ENCODE measurements around the gene ZNF543. TPM values are rescaled to one million over a fixed set of nuclear protein-coding genes. Genes with fewer than 3 reads are reported as not detected.

The ZNF543 gene
- total and polyA plus RNA-seq, 5 donors from 2014 or later = 2.6 to 6.6 (median 4.5) TPM

- Histone ChIP-seq H3K27ac (ENCODE audit: insufficient read depth, low read length, poor library complexity, severe bottlenecking) (no peak overlapping the region), H3K4me3 (ENCODE audit: low read depth, low read length) (peak overlapping the region; percentile 80), H3K36me3 (ENCODE audit: control insufficient read depth, insufficient read depth, low read length) (peaks cover 35% of the 10 kb centered on the region), H3K27me3 (ENCODE audit: control insufficient read depth, insufficient read depth, low read length) (peaks cover 6% of the 10 kb centered on the region), H3K4me1 (ENCODE audit: control insufficient read depth, insufficient read depth, low read length, poor library complexity, severe bottlenecking) (peaks cover 24% of the 10 kb centered on the region), H3K9me3 (ENCODE audit: control insufficient read depth in 2 of 2, low read length in 2 of 2) (peaks cover 29 to 38% of the 10 kb centered on the region in 2 experiments)
- Mint-ChIP-seq H3K27me3 (peaks cover 17% of the 10 kb centered on the region), H3K27ac (peak overlapping the region in 2 of 3 donors; percentile 29 to 97), H3K9me3 (peaks cover 4 to 36% (median 20%) of the 10 kb centered on the region in 7 donors), H3K4me3 (peak overlapping the region; percentile 72 to 95 (median 92)), H3K4me1 (peaks cover 17 to 30% (median 24%) of the 10 kb centered on the region in 4 donors), H3K36me3 (peaks cover 45% of the 10 kb centered on the region)
- no peak for DNase-seq
- ATAC-seq (ENCODE audit: low read depth in 2 of 2) = no peak
These were observed 1.5 kb downstream of the ZNF543 start for GRCh38 chr19:57321751-57322150.

- Histone ChIP-seq H3K27ac (ENCODE audit: insufficient read depth, low read length, poor library complexity, severe bottlenecking) (no peak overlapping the region), H3K36me3 (ENCODE audit: control insufficient read depth, insufficient read depth, low read length) (peaks cover 60% of the 10 kb centered on the region), H3K4me3 (ENCODE audit: low read depth, low read length) (no peak overlapping the region), H3K27me3 (ENCODE audit: control insufficient read depth, insufficient read depth, low read length) (no peaks in the 10 kb centered on the region), H3K9me3 (ENCODE audit: control insufficient read depth in 2 of 2, low read length in 2 of 2) (peaks cover 53 to 71% of the 10 kb centered on the region in 2 experiments), H3K4me1 (ENCODE audit: control insufficient read depth, insufficient read depth, low read length, poor library complexity, severe bottlenecking) (peaks cover 20% of the 10 kb centered on the region)
- H3K27ac Mint-ChIP-seq = no peak overlapping the region
- peaks cover 4% of the 10 kb centered on the region for H3K27me3 Mint-ChIP-seq
- DNase-seq = no peak
- peaks cover 69% of the 10 kb centered on the region for H3K36me3 Mint-ChIP-seq
- H3K9me3 Mint-ChIP-seq = peaks cover 2 to 65% (median 26%) of the 10 kb centered on the region in 7 donors
- no peak for ATAC-seq (ENCODE audit: low read depth in 2 of 2)
- H3K4me3 Mint-ChIP-seq = no peak overlapping the region
- H3K4me1 Mint-ChIP-seq = peaks cover 10 to 24% (median 18%) of the 10 kb centered on the region in 4 donors
These were observed 4.7 kb downstream of the ZNF543 start for GRCh38 chr19:57324992-57325391.

GRCh38 chr19:57327993-57328392 is 7.7 kb downstream of the ZNF543 start:
- Mint-ChIP-seq H3K4me1 (peaks cover 0 to 4% (median under 1%) of the 10 kb centered on the region in 4 donors), H3K27ac (no peak overlapping the region), H3K36me3 (peaks cover 62% of the 10 kb centered on the region), H3K27me3 (no peaks in the 10 kb centered on the region), H3K9me3 (peaks cover 0 to 79% (median 26%) of the 10 kb centered on the region in 7 donors), H3K4me3 (no peak overlapping the region)
- Histone ChIP-seq H3K27me3 (ENCODE audit: control insufficient read depth, insufficient read depth, low read length) (no peaks in the 10 kb centered on the region), H3K4me1 (ENCODE audit: control insufficient read depth, insufficient read depth, low read length, poor library complexity, severe bottlenecking) (no peaks in the 10 kb centered on the region), H3K27ac (ENCODE audit: insufficient read depth, low read length, poor library complexity, severe bottlenecking) (no peak overlapping the region), H3K4me3 (ENCODE audit: low read depth, low read length) (no peak overlapping the region), H3K9me3 (ENCODE audit: control insufficient read depth in 2 of 2, low read length in 2 of 2) (peaks cover 63 to 88% of the 10 kb centered on the region in 2 experiments), H3K36me3 (ENCODE audit: control insufficient read depth, insufficient read depth, low read length) (peaks cover 60% of the 10 kb centered on the region)
- ATAC-seq (ENCODE audit: low read depth in 2 of 2) (no peak), DNase-seq (no peak)

GRCh38 chr19:57334191-57334590 is 13.9 kb downstream of the ZNF543 start:
- H3K9me3 ChIP-seq (ENCODE audit: control insufficient read depth in 2 of 2, low read length in 2 of 2) = peaks cover 32 to 51% of the 10 kb centered on the region in 2 experiments
- H3K9me3 Mint-ChIP-seq = peaks cover 0 to 64% (median 10%) of the 10 kb centered on the region in 7 donors
- peaks cover 11% of the 10 kb centered on the region for H3K36me3 Mint-ChIP-seq

DNA sequence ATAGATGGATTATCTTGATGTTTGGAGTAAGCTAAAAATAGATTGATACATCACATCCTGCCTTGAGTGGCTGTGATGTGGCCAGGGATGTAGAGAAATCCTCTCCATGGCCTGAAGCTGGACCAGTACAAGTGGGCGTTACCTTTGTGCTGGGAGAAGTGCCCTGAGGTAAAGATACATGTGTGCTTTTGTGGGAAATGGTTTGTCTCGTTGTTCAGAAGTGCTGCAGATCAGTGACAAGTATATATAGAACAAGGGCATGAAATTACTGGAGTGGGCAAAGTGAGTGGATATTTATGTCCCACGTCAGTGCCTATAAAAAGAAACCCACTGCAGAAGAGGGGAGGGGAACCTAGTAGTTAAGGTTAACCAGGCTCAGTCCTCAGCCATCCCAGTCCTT is 18.6 kb downstream of the ZNF543 start:
- Mint-ChIP-seq H3K27ac (no peak overlapping the region), H3K27me3 (peaks cover 4% of the 10 kb centered on the region), H3K4me1 (peaks cover 0 to 4% (median 0%) of the 10 kb centered on the region in 4 donors), H3K9me3 (peaks cover 0 to 35% (median 8%) of the 10 kb centered on the region in 7 donors), H3K36me3 (peaks cover 5% of the 10 kb centered on the region), H3K4me3 (no peak overlapping the region)
- DNase-seq (no peak), ATAC-seq (ENCODE audit: low read depth in 2 of 2) (no peak)
- Histone ChIP-seq H3K9me3 (ENCODE audit: control insufficient read depth in 2 of 2, low read length in 2 of 2) (peaks cover 10 to 16% of the 10 kb centered on the region in 2 experiments), H3K4me3 (ENCODE audit: low read depth, low read length) (no peak overlapping the region), H3K4me1 (ENCODE audit: control insufficient read depth, insufficient read depth, low read length, poor library complexity, severe bottlenecking) (no peaks in the 10 kb centered on the region), H3K36me3 (ENCODE audit: control insufficient read depth, insufficient read depth, low read length) (no peaks in the 10 kb centered on the region), H3K27me3 (ENCODE audit: control insufficient read depth, insufficient read depth, low read length) (no peaks in the 10 kb centered on the region), H3K27ac (ENCODE audit: insufficient read depth, low read length, poor library complexity, severe bottlenecking) (no peak overlapping the region)

More at GRCh38 chr19:57334191-57334590, 13.9 kb downstream of the ZNF543 start:
- peaks cover 1% of the 10 kb centered on the region for H3K36me3 ChIP-seq (ENCODE audit: control insufficient read depth, insufficient read depth, low read length)
- H3K4me3 Mint-ChIP-seq = no peak overlapping the region
- H3K27me3 Mint-ChIP-seq = no peaks in the 10 kb centered on the region
- no peak overlapping the region for H3K27ac Mint-ChIP-seq
- no peaks in the 10 kb centered on the region for H3K4me1 ChIP-seq (ENCODE audit: control insufficient read depth, insufficient read depth, low read length, poor library complexity, severe bottlenecking)
- no peaks in the 10 kb centered on the region for H3K27me3 ChIP-seq (ENCODE audit: control insufficient read depth, insufficient read depth, low read length)
- no peak overlapping the region for H3K27ac ChIP-seq (ENCODE audit: insufficient read depth, low read length, poor library complexity, severe bottlenecking)
- peaks cover 0 to 4% (median 0%) of the 10 kb centered on the region in 4 donors for H3K4me1 Mint-ChIP-seq
- no peak for DNase-seq
- no peak overlapping the region for H3K4me3 ChIP-seq (ENCODE audit: low read depth, low read length)
- ATAC-seq (ENCODE audit: low read depth in 2 of 2) = no peak

DNA sequence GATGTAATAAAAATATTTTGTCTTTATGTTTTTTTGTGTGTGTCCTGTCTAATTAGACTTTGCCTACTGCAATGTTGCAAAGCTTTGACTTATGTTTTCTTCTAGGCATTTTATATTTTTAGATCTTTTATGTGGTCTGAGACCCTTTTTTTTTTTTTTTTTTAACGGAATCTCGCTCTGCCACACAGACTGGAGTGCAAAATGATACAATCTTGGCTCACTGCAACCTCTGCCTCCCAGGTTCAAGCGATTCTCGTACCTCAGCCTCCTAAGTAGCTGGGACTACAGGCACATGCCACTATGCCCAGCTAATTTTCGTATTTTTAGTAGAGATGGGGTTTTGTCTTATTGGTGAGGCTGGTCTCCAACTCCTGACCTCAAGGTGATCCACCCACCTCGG is 22.3 kb downstream of the ZNF543 start:
- Histone ChIP-seq H3K27me3 (ENCODE audit: control insufficient read depth, insufficient read depth, low read length) (no peaks in the 10 kb centered on the region), H3K4me3 (ENCODE audit: low read depth, low read length) (no peak overlapping the region), H3K27ac (ENCODE audit: insufficient read depth, low read length, poor library complexity, severe bottlenecking) (no peak overlapping the region), H3K9me3 (ENCODE audit: control insufficient read depth in 2 of 2, low read length in 2 of 2) (peaks cover 3 to 4% of the 10 kb centered on the region in 2 experiments), H3K36me3 (ENCODE audit: control insufficient read depth, insufficient read depth, low read length) (no peaks in the 10 kb centered on the region), H3K4me1 (ENCODE audit: control insufficient read depth, insufficient read depth, low read length, poor library complexity, severe bottlenecking) (no peaks in the 10 kb centered on the region)
- ATAC-seq (ENCODE audit: low read depth in 2 of 2) (no peak), DNase-seq (no peak)
- no peaks in the 10 kb centered on the region for H3K4me1 Mint-ChIP-seq
- H3K36me3 Mint-ChIP-seq = no peaks in the 10 kb centered on the region
- H3K9me3 Mint-ChIP-seq = peaks cover 0 to 21% (median 7%) of the 10 kb centered on the region in 7 donors
- no peak overlapping the region for H3K4me3 Mint-ChIP-seq
- H3K27me3 Mint-ChIP-seq = peaks cover 11% of the 10 kb centered on the region
- no peak overlapping the region for H3K27ac Mint-ChIP-seq

GRCh38 chr19:57348136-57348535 is 27.9 kb downstream of the ZNF543 start:
- no peak overlapping the region for H3K27ac ChIP-seq (ENCODE audit: insufficient read depth, low read length, poor library complexity, severe bottlenecking)
- Mint-ChIP-seq H3K4me1 (peaks cover 14 to 27% (median 23%) of the 10 kb centered on the region in 4 donors), H3K27me3 (peaks cover 14% of the 10 kb centered on the region), H3K9me3 (peaks cover 7 to 28% (median 17%) of the 10 kb centered on the region in 7 donors), H3K4me3 (no peak overlapping the region), H3K27ac (no peak overlapping the region), H3K36me3 (peaks cover 15% of the 10 kb centered on the region)
- H3K4me3 ChIP-seq (ENCODE audit: low read depth, low read length) = no peak overlapping the region
- peaks cover 8% of the 10 kb centered on the region for H3K36me3 ChIP-seq (ENCODE audit: control insufficient read depth, insufficient read depth, low read length)
- H3K9me3 ChIP-seq (ENCODE audit: control insufficient read depth in 2 of 2, low read length in 2 of 2) = peaks cover 10 to 13% of the 10 kb centered on the region in 2 experiments
- ATAC-seq (ENCODE audit: low read depth in 2 of 2) (no peak), DNase-seq (no peak)
- peaks cover 16% of the 10 kb centered on the region for H3K4me1 ChIP-seq (ENCODE audit: control insufficient read depth, insufficient read depth, low read length, poor library complexity, severe bottlenecking)
- H3K27me3 ChIP-seq (ENCODE audit: control insufficient read depth, insufficient read depth, low read length) = no peaks in the 10 kb centered on the region

All from CD4-positive, CD25-positive, alpha-beta regulatory T cell (primary cell).